Amniotic epithelial cell (primary cell): ENCODE data around the gene PLEKHA7.

ENCODE experiments used
- DNase-seq: peaks from one replicate; pipeline ENCODE4 v3.0.0-alpha.2; 2010; ENCODE audit warnings: low read depth

Gene PLEKHA7

GRCh38 chr11:16809886-16810668, 204.1 kb downstream of the PLEKHA7 start:
- peak; percentile 50 for DNase-seq

- no peak for DNase-seq
Measured at GRCh38 chr11:16807306-16807705, 206.9 kb downstream of the PLEKHA7 start.

- DNase-seq, result no peak
Measured at GRCh38 chr11:16806791-16807190, 207.4 kb downstream of the PLEKHA7 start.

- DNase-seq, result no peak
Measured at GRCh38 chr11:16805938-16806337, 208.3 kb downstream of the PLEKHA7 start.

GRCh38 chr11:16804104-16804947, 209.9 kb downstream of the PLEKHA7 start:
- DNase-seq, result peak; percentile 87

GRCh38 chr11:16801288-16801980, 212.8 kb downstream of the PLEKHA7 start:
- DNase-seq, result no peak

GRCh38 chr11:16800382-16800781, 213.8 kb downstream of the PLEKHA7 start:
- no peak for DNase-seq

- no peak for DNase-seq
Measured at GRCh38 chr11:16799890-16800289, 214.3 kb downstream of the PLEKHA7 start.

- no peak for DNase-seq
Measured at GRCh38 chr11:16799221-16799620, 215.0 kb downstream of the PLEKHA7 start.

- no peak for DNase-seq
Measured at GRCh38 chr11:16797776-16798175, 216.4 kb downstream of the PLEKHA7 start.

GRCh38 chr11:16796311-16796710, 217.9 kb downstream of the PLEKHA7 start:
- no peak for DNase-seq

- DNase-seq, result no peak
Measured at GRCh38 chr11:16795146-16795545, 219.1 kb downstream of the PLEKHA7 start.

GRCh38 chr11:16794047-16794818, 220.0 kb downstream of the PLEKHA7 start:
- no peak for DNase-seq

GRCh38 chr11:16793511-16793910, 220.7 kb downstream of the PLEKHA7 start:
- DNase-seq, result no peak

- DNase-seq, result no peak
Measured at GRCh38 chr11:16793009-16793408, 221.2 kb downstream of the PLEKHA7 start.

- peak; percentile 45 for DNase-seq
Measured at GRCh38 chr11:16792426-16792825, 221.8 kb downstream of the PLEKHA7 start.

GRCh38 chr11:16791191-16791961, 222.8 kb downstream of the PLEKHA7 start:
- peak; percentile 98 for DNase-seq

- no peak for DNase-seq
Measured at GRCh38 chr11:16790486-16791190, 223.6 kb downstream of the PLEKHA7 start.

GRCh38 chr11:16789560-16790485, 224.4 kb downstream of the PLEKHA7 start:
- no peak for DNase-seq
